ENCODE measurements around the gene POLR1C.
"Not testable (repeated sequence)": the region's sequence is repeated elsewhere in the genome, so short reads cannot be mapped to it uniquely, and the experiment has no call there.

POLR1C gene

DNA sequence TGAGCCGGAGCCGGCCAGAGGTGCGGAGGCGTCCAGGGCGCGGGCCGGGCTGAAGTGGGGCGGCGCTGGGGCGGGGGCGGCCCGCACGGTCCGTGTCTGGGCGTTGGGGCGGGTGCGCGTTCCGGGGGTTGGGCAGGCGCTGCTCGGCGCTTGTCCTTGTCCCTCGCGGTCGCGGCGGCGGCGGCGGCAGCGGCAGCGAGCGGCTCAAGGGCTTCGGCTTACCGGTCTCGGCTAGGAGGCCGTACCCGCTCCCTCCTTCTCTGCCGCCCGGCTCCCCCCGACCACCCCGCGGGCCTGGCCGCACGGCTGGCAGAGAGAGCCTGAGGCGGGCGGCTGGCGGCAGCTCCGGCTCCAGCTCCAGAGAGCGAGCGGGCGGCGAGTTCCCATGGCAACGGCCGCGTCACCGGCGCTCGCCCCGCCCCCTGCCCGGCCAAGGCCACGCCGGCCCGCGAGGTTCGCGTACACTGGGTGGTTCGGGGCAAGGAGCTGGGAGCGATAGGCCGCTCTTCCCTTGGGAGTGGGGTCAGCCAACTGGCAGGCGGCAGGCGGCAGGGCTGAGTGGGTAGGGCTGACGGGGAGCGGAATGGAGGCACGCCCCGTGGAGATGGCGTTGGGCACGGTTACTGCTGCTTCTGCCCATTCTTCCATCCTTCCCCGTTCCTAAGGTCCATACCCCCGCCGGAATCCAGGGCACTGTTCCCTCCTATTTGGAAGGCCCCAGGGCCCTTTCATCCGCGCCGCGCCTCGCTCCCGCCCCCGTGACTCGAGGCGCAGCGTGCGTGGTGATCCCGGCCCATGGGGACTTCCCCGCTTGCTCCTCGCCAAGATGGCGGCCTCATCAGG is 6.7 kb upstream of the POLR1C start, which contains the start of gene LRRC73:
Gene LRRC73, minus strand, starts transcription at position 363 of the 843 bp plus-strand sequence. CDS start 561 bp downstream, outside the sequence.
- peak; percentile 29 to 77 (median 47) for DNase-seq (ENCODE audit: low read depth in 3 of 3, low spot score in 1 of 3)

DNA sequence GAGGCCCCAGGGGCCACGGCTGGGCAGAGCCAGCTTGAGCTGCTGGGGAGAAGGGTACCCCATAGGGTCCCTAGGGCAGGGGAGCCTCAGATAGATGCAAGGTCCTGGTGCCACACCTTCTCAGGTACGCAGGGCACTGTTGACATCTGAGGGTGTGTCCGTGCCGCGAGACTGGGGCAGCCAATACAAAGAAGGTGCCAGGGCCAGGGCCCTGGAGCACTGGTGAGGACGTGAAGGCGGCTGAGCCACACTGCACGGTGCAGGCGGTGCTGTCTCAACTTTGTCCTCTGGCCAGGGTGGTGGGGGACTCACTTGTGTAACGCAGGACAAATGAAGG is 6.1 kb upstream of the POLR1C start:
- DNase-seq (ENCODE audit: low read depth in 3 of 3, low spot score in 1 of 3), result no peak

DNA sequence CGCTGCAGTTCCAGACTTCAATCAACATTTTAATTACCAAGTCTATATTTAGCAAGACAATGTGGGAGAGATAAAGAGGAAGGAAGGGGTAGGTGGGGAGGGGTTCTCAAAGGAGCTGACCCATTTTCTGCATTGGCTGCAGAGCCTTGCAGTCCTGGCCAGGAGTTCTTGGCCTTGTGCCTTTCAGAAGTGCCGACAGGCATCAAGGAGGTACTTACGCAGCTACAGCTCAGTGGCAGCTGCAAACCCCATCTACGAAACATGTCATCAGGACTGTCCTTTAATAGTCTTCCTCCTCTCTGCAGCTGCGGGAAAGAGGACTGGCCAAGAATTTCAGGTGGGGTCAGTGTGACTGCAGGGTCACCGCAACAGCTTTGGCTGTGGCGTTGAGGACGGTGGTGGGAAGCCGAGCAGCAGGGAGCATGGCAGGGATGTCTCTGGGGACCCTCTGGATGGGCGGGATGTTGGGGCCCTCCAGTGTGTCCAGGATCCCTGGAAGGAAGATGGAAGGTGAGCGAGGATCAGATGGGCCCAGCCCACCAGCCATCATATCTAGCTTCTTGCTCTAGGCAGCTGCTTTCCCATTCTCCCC is 5.0 kb upstream of the POLR1C start:
- DNase-seq (ENCODE audit: low read depth in 3 of 3, low spot score in 1 of 3), result no peak

DNA sequence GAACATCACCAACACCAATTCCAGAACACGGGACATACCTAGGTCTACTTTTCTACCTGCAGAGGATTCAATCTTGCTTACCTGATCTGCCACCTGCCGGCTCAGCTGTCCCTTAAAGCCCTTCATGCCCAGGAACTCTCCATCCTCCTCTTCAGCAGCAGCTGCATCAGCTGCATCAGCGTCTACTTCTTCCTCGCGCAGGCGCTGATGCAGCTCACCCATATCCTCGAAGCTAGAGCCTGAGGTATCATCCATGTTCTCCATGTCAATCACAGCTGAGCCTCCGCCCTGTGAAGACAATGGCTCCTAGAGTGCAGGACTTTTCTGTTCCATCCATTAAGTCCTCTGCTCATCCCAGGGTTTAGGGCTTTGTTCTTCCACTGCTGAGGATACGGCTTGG is 1.1 kb upstream of the POLR1C start:
- DNase-seq (ENCODE audit: low read depth in 3 of 3, low spot score in 1 of 3), result no peak

DNA sequence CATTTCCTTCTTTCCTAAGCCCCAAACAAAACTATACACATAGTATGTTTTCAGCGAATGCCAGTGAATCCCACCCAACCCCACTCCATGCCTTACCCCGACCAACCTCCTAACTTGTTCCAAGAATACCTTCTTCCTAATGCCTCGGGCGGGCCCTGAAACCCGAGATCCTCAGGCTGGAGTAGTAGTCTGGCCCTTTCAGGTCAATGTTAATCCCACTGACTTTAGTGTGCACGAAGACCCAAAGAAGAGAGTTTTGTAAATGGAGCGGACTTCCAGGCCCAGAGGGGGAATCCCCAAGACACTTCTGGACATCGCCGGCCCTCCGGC is 557 bp upstream of the POLR1C start:
- DNase-seq (ENCODE audit: low read depth in 3 of 3, low spot score in 1 of 3), result no peak

DNA sequence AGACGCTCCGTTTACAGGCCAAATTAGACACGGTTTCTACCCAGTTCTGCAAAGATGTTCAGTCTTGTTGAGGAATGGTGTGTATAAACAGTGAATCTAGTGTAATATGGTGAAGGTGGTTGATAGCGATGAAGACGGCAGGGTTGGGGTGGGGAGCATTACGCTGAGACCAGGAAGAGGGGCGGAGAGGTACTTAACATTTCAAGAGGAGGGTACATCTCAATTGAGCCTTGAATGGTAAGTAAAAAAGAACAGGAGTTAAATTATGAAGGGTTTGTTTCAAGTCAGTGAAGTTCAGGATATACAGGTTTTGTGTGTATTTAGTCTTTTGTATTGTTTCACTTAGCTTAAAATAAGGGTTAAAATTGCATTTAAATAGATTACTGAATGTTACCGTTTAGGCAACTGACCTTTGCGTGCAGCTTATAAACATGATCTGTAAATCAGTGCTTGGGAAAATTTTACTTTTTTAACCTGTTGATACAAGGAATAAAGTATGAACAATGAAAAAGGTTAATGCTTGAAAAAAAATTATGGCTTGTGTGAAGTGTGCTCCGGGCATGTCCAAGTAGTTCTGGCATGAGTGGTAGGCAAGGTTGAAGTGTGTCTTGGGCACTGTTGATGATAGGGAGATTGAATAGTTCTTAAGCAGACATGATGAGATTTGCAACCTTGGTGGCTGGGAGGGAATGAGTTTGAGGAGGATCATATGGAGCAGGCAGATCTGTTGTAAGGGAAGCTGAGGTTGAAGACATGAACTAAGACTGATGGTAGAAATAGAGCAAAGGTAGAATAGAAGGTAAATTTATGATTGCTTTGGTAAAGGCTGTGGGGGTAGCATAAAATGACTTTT is 842 bp downstream of the POLR1C start:
- DNase-seq (ENCODE audit: low read depth in 3 of 3, low spot score in 1 of 3), result no peak

DNA sequence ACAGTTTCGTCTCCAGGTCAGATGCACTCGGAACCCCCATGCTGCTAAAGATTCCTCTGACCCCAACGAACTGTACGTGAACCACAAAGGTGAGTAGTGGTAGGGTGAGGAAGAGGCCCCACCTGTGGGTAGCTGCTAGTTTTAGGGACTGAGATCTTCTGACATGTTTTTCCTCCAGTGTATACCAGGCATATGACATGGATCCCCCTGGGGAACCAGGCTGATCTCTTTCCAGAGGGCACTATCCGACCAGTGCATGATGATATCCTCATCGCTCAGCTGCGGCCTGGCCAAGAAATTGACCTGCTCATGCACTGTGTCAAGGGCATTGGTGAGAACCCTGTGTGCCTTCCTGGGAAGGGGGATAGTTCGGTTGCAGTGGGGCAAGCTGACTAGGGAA is 3.2 kb downstream of the POLR1C start:
- DNase-seq (ENCODE audit: low read depth in 3 of 3, low spot score in 1 of 3), result no peak

DNA sequence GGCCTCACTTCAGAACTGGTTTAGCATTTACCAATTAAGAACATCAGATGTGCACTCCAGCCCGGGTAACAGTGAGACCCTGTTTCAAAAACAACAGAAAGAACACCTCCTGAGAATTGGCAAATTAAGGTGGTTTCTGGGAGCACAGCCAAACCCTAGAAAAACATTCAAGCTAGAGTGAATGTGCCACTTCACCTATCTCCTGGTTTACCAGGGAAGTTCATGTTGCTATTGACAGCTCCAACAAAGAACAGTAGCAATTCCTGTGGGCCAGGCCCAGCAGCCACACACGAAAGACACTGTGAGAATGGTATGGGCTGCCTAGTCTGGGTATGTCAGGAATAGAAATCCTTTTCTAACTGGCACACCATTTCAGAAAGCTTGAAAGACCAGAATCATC is 4.9 kb downstream of the POLR1C start:
- no peak for DNase-seq (ENCODE audit: low read depth in 3 of 3, low spot score in 1 of 3)

DNA sequence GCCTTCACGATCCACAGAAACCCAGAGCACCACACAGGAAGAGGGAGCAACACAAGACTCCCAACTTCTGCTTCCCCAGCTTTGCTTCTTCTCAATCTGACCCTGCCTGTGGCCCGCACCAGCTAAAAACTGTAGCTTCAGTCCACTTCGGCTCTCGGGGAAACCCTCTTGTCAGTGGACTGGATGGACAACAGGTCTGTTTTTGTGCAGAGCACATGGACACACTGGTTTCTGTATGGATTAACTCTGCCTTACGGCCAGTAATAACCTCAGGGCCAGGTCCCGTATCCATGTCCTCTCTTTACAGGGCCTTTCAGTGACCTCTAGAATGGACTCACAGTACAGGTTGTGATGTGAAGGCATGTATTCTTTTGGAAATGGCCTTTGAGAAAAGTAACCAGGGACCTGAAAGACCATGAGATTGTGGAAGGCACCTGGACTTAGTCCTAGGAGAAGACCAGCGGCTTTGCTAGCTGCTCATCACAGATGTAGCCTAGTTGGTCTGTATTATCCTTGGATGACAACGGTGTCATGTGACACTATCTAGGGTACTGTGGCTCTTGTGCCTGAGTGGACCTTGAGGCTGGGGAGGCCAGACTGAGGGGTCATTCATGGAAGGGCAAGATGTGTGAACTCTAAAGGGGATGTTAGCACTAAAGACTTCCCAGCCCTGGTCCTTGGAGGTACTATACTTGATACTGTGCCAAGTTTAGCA is 5.8 kb downstream of the POLR1C start:
- DNase-seq (ENCODE audit: low read depth in 3 of 3, low spot score in 1 of 3), result no peak

DNA sequence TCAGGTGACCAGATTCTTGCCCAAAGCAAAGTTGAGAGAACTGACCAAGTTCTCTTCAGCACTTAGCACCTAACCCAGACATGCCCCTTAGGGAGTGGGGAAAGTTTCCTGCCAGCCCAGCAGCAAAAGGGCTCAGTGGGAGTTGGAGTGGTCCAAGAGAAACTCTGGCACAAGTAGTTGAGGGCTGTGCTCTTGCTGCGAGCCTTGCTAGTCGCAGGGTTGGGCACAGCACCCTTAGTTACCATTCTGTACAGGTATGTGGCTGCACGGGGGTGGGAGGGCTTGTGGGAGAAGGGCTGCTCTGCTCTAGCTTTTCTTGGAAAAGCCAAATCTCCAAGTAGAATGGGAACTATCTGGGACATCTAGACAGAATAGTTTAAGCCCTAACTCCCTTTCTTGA is 6.4 kb downstream of the POLR1C start:
- DNase-seq (ENCODE audit: low read depth in 3 of 3, low spot score in 1 of 3), result no peak

DNA sequence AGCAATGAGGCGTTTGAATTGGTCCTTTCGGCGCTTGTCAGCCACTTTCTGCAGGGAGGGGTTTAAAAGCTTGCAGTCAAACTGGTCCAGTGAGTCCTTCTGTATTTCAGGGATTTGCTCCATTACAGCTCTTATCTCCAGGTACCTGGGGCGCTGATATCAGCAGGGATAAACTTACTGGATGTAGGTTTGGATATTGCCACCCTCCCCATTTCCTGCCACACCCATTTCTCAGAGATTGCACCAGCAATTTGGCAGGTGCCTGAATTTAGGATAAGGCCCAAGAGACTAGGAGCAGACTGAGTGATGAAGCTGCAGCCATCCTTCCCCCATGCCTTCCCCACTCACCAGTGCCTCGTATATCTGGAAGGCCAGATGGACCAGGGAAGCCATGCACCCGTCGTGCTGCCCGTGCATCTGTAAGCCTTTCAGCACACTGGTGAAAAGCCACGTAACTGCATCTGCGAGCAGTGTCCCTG is 7.6 kb downstream of the POLR1C start:
- no peak for DNase-seq (ENCODE audit: low read depth in 3 of 3, low spot score in 1 of 3)

DNA sequence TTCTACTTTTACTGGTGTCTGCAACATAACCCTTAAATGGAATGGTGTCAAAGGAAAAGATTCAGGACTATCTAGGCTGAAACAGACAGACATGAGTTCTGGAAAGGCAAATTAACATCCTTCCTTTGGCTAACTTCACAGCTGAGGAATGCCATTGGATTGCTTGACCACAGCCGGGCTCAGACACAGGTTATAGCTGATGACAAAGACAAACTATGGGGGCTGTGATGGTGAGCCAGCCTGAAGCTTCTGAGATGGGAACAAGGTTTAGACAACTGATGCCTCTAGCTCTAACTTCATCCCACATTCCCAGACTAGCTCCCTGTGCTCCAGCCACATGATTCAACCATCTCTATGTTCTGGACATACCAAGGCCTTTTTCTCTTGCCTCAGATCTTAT is 15.3 kb downstream of the POLR1C start:
- no peak for DNase-seq (ENCODE audit: low read depth in 3 of 3, low spot score in 1 of 3)

DNA sequence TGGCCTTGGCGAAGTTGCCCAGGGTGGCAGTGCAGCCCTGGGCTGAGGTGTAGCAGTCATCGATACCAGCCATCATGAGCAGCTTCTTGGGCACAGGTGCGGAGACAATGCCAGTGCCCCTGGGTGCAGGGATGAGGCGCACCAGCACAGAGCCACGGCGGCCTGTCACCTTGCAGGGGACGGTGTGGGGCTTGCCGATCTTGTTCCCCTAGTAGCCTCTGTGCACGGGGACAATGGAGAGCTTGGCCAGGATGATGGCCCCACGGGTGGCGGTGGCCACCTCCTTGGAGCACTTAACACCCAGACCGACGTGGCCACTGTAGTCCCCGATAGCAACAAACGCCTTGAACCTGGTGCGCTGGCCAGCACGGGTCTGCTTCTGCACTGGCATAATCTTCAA is 22.1 kb downstream of the POLR1C start:
- not testable (repeated sequence) for DNase-seq (ENCODE audit: low read depth in 3 of 3, low spot score in 1 of 3)

DNA sequence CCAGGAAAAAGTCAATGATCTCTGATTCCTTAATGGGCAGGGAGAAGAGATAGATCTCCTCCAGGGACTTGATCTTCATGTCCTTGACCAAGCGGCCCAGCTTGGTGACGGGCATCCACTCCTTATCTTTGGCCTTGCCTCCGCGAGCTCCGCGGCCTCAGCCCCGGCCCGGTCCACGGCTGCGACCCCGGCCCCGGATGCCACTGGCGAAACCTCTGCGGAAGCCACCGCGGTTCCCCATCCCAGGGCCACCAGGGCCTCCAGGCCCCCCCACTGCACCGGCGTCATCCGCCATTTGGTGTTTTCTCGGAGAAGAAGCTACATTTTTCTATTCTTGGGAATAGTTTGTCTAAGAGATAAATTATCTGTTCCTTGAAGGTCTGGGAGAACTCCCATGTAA is 22.5 kb downstream of the POLR1C start:
- DNase-seq (ENCODE audit: low read depth in 3 of 3, low spot score in 1 of 3), result not testable (repeated sequence)

DNA sequence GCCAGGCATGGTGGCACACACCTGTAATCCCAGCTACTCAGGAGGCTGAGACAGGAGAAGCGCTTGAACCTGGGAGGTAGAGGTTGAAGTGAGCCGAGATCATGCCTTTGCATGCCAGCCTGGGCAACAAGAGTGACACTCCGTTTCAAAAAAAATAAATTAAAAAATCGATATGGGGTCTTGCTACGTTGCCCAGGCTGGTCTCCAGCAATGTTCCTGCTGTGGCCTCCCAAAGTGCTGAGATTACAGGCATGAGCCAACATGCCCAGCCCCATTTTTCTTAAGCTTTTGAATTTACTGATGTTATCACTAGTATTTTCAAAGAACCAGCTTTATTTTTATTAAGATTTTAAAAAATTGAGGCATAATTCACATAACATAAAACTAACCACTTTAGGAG is 23.6 kb downstream of the POLR1C start:
- no peak for DNase-seq (ENCODE audit: low read depth in 3 of 3, low spot score in 1 of 3)

DNA sequence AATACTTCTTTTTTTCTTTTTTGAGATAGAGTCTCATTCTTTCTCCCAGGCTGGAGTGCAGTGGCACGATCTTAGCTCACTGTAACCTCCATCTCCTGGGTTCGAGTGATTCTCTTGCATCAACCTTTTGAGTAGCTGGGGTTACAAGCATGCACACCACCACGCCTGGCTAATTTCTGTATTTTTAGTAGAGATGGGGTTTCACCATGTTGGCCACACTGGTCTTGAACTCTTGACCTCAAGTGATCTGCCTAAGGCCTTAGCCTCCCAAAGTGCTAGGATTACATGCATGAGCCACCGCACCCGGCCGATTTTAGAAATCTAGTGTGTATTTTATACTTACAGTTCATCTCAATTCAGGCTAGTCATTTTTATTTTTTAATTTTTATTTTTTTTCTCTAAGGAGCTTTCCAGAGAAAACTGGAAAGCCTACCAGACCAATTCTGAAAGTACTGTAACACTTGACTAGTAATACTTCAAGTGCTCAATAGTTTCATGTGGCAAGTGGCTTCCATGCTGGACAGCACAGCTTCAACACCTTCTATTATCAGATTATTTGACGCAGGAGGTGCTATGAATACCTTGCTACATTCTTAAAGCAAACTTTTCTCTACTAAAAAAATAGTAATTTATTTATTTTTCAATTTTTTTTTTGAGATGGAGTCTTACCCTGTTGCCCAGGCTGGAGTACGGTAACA is 25.0 kb downstream of the POLR1C start:
- no peak for DNase-seq (ENCODE audit: low read depth in 3 of 3, low spot score in 1 of 3)

DNA sequence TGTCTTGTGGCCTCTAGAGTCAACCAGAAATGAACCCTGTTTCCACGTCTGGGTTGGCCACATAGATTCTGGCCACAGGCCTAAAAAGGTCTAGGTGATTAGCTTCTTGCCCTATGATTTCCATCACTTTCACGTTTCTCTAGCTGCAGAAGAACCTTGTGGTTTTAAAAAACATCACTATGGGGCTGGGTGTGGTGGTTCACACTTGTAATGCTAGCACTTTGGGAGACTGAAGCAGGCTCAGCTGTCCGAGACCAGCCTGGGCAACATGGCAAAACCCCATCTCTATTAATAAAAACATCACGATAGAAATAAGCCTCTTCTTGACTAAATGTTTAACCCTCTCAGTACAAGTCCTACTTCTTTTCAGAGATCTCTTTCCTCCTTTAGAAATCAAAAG is 27.6 kb downstream of the POLR1C start:
- no peak for DNase-seq (ENCODE audit: low read depth in 3 of 3, low spot score in 1 of 3)

DNA sequence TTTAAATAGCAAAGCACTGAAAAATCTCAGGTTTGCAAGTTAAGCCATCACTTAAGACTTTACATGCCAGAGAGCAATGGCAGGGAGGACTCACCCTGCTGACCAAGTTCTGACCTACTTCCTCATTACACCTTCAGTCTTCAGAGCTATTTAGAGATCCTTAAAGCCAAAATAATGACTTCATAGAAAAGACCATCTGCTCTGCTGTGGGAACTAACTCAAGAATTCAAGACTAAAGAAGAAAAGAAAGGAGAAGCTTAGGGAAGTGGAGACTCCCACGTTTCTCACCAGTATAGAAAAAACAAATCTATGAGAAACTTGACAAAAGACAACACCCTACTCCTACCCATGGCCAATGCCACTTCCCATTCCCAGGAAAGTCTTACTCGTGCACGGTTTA is 30.3 kb downstream of the POLR1C start:
- no peak for DNase-seq (ENCODE audit: low read depth in 3 of 3, low spot score in 1 of 3)

DNA sequence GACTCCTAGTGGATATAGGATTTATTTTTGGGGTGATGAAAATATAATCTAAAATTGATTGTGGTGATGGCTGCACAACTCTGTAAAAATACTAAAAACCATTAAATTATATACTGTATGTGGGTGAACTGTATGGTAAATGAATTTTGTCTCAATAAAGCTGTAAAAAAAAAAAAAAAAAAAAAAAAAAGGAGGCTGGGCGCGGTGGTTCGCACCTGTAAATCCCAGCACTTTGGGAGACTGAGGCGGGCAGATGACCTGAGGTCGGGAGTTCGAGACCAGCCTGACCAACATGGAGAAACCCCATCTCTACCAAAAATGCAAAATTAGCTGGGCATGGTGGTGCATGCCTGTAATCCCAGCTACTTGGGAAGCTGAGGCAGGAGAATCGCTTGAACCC is 40.7 kb downstream of the POLR1C start:
- DNase-seq (ENCODE audit: low read depth in 3 of 3, low spot score in 1 of 3), result not testable (repeated sequence)

DNA sequence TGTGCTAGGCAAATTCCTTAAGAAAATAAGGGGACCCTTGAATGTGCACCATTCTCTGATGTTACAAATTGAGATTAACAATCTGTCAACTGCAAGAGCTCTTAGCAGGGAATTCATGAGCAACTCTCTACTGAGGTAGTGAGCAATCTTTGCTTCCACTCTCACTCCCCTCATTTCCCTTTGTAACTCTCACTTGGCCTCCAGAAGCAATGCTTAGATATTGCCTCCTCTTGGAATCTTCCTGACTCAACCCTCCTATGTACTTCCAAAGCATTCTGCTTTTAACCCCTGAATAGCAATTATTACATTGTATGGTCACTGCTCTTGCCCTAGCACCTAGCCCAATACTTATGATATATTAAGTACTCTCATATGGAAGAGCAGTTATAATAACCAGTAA is 42.4 kb downstream of the POLR1C start:
- no peak for DNase-seq (ENCODE audit: low read depth in 3 of 3, low spot score in 1 of 3)

Data from stimulated activated CD4-positive, alpha-beta T cell treated with anti-CD3 and anti-CD28 coated beads, TNF-alpha, amount 100 ng/mL, for 1 hour (primary cell).